ENCODE data around the gene MRPS23.

Gene MRPS23

GRCh38 chr17:57879437-57880085 is 29.7 kb upstream of the MRPS23 start:
- DNase-seq (ENCODE audit: low spot score), result no peak

GRCh38 chr17:57877803-57878377 is 28.0 kb upstream of the MRPS23 start:
- no peak for DNase-seq (ENCODE audit: low spot score)

GRCh38 chr17:57876866-57877237 is 27.0 kb upstream of the MRPS23 start:
- DNase-seq (ENCODE audit: low spot score), result no peak

GRCh38 chr17:57876023-57876865 is 26.4 kb upstream of the MRPS23 start:
- no peak for DNase-seq (ENCODE audit: low spot score)

- DNase-seq (ENCODE audit: low spot score), result peak; percentile 50
Observed at GRCh38 chr17:57875290-57876022, 25.6 kb upstream of the MRPS23 start.

GRCh38 chr17:57874434-57875289 is 24.8 kb upstream of the MRPS23 start:
- no peak for DNase-seq (ENCODE audit: low spot score)

GRCh38 chr17:57874058-57874419 is 24.2 kb upstream of the MRPS23 start:
- DNase-seq (ENCODE audit: low spot score), result no peak

- no peak for DNase-seq (ENCODE audit: low spot score)
Observed at GRCh38 chr17:57873261-57874057, 23.6 kb upstream of the MRPS23 start.

GRCh38 chr17:57872536-57872935 is 22.7 kb upstream of the MRPS23 start:
- no peak for DNase-seq (ENCODE audit: low spot score)

GRCh38 chr17:57871863-57872262 is 22.0 kb upstream of the MRPS23 start:
- DNase-seq (ENCODE audit: low spot score), result no peak

- no peak for DNase-seq (ENCODE audit: low spot score)
Observed at GRCh38 chr17:57871155-57871554, 21.3 kb upstream of the MRPS23 start.

- no peak for DNase-seq (ENCODE audit: low spot score)
Observed at GRCh38 chr17:57870283-57870635, 20.4 kb upstream of the MRPS23 start.

- no peak for DNase-seq (ENCODE audit: low spot score)
Observed at GRCh38 chr17:57869617-57870282, 19.9 kb upstream of the MRPS23 start.

- DNase-seq (ENCODE audit: low spot score), result peak; percentile 54
Observed at GRCh38 chr17:57868910-57869616, 19.2 kb upstream of the MRPS23 start.

- peak; percentile 91 for DNase-seq (ENCODE audit: low spot score)
Observed at GRCh38 chr17:57868007-57868909, 18.4 kb upstream of the MRPS23 start.

- DNase-seq (ENCODE audit: low spot score), result no peak
Observed at GRCh38 chr17:57867126-57867525, 17.3 kb upstream of the MRPS23 start.

- no peak for DNase-seq (ENCODE audit: low spot score)
Observed at GRCh38 chr17:57866723-57867122, 16.9 kb upstream of the MRPS23 start.

GRCh38 chr17:57866319-57866718 is 16.5 kb upstream of the MRPS23 start:
- no peak for DNase-seq (ENCODE audit: low spot score)

- DNase-seq (ENCODE audit: low spot score), result no peak
Observed at GRCh38 chr17:57864273-57864672, 14.4 kb upstream of the MRPS23 start.

Measured in NAMALWA (cell line).